HUES64 (cell line): ENCODE measurements around the gene PCSK9. TPM values are rescaled to one million over a fixed set of nuclear protein-coding genes. Genes with fewer than 3 reads are reported as not detected.

ENCODE experiments used
- H3K27ac ChIP-seq: 2 replicates; pipeline ENCODE4 v1.7.0; 2013; ENCODE audit warnings: low read depth, low read length, inconsistent platforms
- H3K27me3 ChIP-seq: 2 replicates; pipeline ENCODE4 v1.6.1; 2013; ENCODE audit warnings: mild to moderate bottlenecking, low read length; ENCODE audit not compliant: insufficient read depth
- H3K36me3 ChIP-seq: 2 replicates; pipeline ENCODE4 v1.6.1; 2013; ENCODE audit warnings: mild to moderate bottlenecking, low read length; ENCODE audit not compliant: insufficient read depth
- H3K4me1 ChIP-seq: 2 replicates; pipeline ENCODE4 v1.6.1; 2013; ENCODE audit warnings: mild to moderate bottlenecking, low read length, moderate library complexity; ENCODE audit not compliant: insufficient read depth
- H3K4me3 ChIP-seq: 2 replicates; pipeline ENCODE4 v1.5.1; 2013; ENCODE audit warnings: mild to moderate bottlenecking, low read length, moderate library complexity
- H3K9ac ChIP-seq: 2 replicates; pipeline ENCODE4 v1.6.1; 2013; ENCODE audit warnings: mild to moderate bottlenecking, low read depth, low read length
- H3K9me3 ChIP-seq: 2 replicates; pipeline ENCODE4 v1.6.1; 2013; ENCODE audit warnings: low read depth, low read length; ENCODE audit not compliant: insufficient read depth
- WGBS: fragments of 150-250, 120-280 bp; methylation state at CpG from one replicate; pipeline ENCODE4 v1.1.7; 2013; ENCODE audit warnings: missing lambda C conversion rate; 5-methylcytosine and 5-hydroxymethylcytosine counted together
- polyA plus RNA-seq, 2 experiments: library from polyadenylated mRNA; stranded (reverse); fragments of 50-300 nt; gene quantifications; one replicate each; pipeline ENCODE4 v1.2.3, GENCODE V29; 2013

The PCSK9 gene
- 19.2 TPM for polyA plus RNA-seq (2013, experiment 1 of 2)
- polyA plus RNA-seq (2013, experiment 2 of 2), result 20.7 TPM

DNA sequence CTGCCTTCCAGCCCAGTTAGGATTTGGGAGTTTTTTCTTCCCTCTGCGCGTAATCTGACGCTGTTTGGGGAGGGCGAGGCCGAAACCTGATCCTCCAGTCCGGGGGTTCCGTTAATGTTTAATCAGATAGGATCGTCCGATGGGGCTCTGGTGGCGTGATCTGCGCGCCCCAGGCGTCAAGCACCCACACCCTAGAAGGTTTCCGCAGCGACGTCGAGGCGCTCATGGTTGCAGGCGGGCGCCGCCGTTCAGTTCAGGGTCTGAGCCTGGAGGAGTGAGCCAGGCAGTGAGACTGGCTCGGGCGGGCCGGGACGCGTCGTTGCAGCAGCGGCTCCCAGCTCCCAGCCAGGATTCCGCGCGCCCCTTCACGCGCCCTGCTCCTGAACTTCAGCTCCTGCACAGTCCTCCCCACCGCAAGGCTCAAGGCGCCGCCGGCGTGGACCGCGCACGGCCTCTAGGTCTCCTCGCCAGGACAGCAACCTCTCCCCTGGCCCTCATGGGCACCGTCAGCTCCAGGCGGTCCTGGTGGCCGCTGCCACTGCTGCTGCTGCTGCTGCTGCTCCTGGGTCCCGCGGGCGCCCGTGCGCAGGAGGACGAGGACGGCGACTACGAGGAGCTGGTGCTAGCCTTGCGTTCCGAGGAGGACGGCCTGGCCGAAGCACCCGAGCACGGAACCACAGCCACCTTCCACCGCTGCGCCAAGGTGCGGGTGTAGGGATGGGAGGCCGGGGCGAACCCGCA is at the start of gene PCSK9:
Gene PCSK9 (plus strand): TSS at position 207 of the 741 bp plus-strand sequence. CDS start 290 bp downstream, at position 497.
- H3K27ac ChIP-seq, result no peak within 1 kb of the TSS
- no peaks in the 10 kb centered on the region for H3K4me1 ChIP-seq
- H3K27me3 ChIP-seq, result peaks cover 56% of the 10 kb centered on the region
- peak within 1 kb of the TSS; percentile 17 for H3K9ac ChIP-seq
- no peaks in the 10 kb centered on the region for H3K9me3 ChIP-seq
- H3K4me3 ChIP-seq, result peak within 1 kb of the TSS; percentile 54
- WGBS, result 50% methylated on average over 67 of the region's 67 CpGs
- H3K36me3 ChIP-seq, result 0 out of 2 replicates have a peak, but pooled peaks cover under 1% of the 10 kb centered on the region

DNA sequence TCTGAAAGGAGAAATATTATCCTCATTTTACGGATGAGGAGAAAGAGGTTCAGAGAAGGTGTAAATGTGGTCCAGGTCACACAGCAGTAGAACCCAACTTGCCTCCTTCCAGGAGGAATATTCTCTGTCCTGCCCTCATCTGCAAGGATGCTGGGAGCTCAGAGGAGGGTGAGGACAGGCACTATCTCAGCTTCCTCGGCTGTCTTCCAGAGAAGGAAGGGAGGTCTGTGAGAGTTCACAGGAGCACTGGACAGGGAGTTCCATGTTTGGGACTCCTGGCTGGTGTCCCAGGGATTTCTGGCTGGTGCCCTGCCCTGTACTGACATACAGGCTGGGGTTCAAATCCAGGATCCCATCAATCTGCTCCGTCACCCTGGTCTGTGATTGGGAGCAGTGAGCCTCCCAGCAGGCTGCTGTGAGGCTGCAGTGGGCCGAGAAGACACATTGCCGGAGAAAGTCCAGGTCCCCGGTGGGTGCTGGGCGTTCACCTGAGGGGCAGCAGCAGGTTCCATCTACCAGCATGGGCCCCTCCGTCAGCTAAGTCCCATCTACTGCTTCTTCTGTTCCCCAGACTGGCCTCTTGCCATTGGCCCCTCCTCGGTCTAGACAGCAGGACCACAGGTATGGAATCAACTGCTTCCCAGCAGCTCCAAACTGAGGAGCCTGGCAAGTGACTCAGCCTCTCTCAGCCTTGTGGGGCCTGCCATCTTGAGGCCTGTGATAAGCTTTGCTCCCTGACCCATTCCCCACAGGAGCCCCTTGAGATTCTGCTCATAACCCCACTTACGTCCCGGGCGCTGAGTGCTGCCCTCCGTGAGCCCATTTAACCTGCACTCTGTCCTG is 49.2 kb upstream of the PCSK9 start:
- Histone ChIP-seq H3K9me3 (no peaks in the 10 kb centered on the region), H3K4me3 (no peak overlapping the region), H3K27ac (no peak overlapping the region), H3K36me3 (no peaks in the 10 kb centered on the region), H3K27me3 (no peaks in the 10 kb centered on the region), H3K4me1 (peaks cover 12% of the 10 kb centered on the region), H3K9ac (no peak overlapping the region)
- 79% methylated on average over 12 of the region's 13 CpGs for WGBS

DNA sequence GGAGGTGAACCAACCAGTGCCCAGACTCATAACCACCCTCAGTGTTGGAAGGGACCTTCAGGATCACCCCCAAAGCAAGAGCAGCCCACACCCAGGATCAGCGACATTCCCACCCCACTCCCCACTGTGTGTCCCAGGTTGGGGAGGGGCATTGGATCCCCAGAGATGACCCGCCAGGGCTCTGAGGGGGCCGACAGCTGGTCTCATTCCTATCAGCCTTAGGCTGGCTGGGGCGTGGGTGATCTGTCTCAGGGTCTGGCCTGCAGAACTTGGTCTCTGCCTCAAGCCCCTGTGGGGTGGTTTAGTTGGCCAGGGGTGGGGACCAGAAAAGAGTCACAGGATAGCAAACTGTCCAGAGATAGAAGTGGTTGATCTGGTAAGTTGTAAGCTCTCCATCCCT is 48.4 kb upstream of the PCSK9 start:
- WGBS, result 72% methylated on average over 4 of the region's 4 CpGs
- H3K9me3 ChIP-seq, result no peaks in the 10 kb centered on the region
- H3K9ac ChIP-seq, result no peak overlapping the region
- H3K27ac ChIP-seq, result no peak overlapping the region
- no peaks in the 10 kb centered on the region for H3K36me3 ChIP-seq
- no peak overlapping the region for H3K4me3 ChIP-seq
- H3K4me1 ChIP-seq, result peaks cover 12% of the 10 kb centered on the region
- peaks cover 4% of the 10 kb centered on the region; the same call in 1 of the 2 replicates for H3K27me3 ChIP-seq

DNA sequence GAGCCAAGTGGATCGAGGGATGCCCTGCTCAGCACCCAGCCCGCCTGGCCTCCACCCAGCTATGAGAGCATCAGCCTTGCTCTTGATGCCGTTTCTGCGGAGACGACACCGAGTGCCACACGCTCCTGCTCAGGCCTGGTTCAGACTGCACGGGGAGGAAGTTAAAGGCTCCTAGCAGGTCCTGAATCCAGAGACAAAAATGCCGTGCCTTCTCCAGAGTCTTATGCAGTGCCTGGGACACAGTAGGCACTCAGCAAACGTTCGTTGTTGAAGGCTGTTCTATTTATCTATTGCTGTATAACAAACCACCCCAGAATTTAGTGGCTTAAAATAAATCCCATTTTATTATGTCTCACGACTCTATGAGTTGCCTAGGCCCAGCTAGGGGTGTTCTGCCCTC is 47.4 kb upstream of the PCSK9 start:
- Histone ChIP-seq H3K27ac (no peak overlapping the region), H3K4me3 (no peak overlapping the region), H3K27me3 (peaks cover 13% of the 10 kb centered on the region), H3K9ac (no peak overlapping the region), H3K4me1 (peaks cover 12% of the 10 kb centered on the region), H3K36me3 (no peaks in the 10 kb centered on the region), H3K9me3 (no peaks in the 10 kb centered on the region)
- 81% methylated on average over 12 of the region's 12 CpGs for WGBS

DNA sequence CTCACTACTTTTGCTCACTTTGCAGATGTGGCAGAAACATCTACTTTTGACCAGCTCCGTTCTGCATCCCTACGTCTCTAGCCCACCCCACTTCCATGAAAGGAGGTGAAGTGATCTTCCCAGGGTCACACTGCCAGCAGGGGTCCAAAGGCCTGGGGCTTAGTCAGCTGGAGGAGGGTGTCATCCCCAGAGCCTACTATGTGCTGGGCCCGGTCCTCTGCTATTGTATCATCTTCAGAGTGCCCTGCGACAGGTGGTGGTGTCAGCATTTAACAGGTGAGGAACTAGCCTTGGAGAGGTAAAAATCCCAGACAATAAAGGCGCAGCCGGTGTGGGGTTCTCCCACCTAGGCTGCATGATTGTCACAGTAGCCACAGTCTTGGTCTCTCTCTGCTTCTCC is 46.2 kb upstream of the PCSK9 start:
- Histone ChIP-seq H3K4me1 (peaks cover 20% of the 10 kb centered on the region), H3K27me3 (peaks cover 25% of the 10 kb centered on the region), H3K9me3 (no peaks in the 10 kb centered on the region), H3K9ac (no peak overlapping the region), H3K36me3 (no peaks in the 10 kb centered on the region), H3K4me3 (no peak overlapping the region), H3K27ac (no peak overlapping the region)
- 90% methylated on average over 6 of the region's 6 CpGs for WGBS

DNA sequence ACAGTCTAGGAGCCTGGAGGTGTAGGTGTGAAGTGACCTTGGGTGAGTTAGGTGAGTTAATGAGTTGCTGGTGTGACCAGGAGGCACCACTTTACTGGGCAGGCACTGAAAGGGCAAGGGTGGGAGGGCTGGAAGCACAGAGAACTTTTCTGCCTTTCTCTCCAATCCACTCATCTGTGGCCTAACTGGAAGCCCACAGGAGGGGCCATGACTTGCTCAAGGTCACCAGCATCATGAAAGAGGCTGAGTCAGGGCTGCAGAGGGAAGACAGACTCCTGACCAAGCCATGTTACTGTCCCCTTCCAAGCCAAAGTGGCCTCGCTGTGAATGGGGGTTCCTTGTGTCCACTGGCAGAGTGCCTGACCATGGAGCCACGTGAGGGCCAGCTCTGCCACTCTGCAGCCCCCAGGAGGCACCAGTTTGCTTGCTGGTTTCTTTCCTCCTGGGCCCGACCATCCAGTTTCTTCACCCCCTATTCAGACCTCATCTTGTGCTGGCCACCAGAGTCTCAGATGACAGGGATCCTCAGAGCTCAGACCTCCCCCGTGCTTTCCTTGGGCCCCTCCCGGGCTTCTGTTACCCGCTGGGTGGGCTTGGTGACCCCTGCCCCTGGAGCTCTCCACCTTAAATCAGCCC is 44.9 kb upstream of the PCSK9 start:
- no peak overlapping the region for H3K9ac ChIP-seq
- H3K9me3 ChIP-seq, result no peaks in the 10 kb centered on the region
- no peak overlapping the region for H3K4me3 ChIP-seq
- peaks cover 20% of the 10 kb centered on the region for H3K4me1 ChIP-seq
- H3K36me3 ChIP-seq, result no peaks in the 10 kb centered on the region
- H3K27ac ChIP-seq, result no peak overlapping the region
- WGBS, result 40% methylated on average over 6 of the region's 6 CpGs
- peaks cover 38% of the 10 kb centered on the region for H3K27me3 ChIP-seq

DNA sequence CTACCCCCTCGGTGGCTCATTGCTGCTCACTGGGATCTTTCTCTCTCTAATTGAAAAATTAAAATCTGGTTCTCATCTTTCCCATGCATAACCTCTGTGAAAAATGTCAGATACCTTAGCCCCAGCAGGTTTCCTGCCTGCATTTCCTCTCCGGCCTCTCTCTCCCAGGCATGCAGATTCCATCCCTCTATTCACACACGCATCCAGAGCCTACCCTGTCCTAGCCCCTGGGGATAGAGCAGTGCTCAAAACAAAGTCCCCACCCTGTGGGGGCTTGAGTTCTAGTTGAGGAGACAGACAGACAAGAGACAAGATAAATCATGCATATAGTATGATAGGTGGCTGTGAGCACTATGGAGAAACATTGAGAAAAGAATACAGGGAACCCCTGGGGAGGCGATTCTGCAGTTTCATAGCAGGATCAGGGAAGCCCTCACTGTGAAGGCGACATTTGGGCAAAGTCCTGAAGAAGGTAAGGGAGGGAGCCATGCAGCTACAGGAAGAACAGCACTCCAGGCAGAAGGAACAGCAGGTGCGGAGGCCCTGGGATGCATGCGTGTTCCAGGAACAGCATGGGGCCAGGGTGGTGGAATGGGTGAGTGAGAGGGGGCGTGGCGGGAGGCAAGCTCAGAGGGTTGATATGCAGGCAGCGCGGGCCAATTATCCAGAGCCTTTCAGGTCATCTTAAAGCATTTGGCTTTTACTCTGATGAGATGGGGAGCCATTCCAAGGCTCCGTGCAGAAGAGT is 44.2 kb upstream of the PCSK9 start:
- H3K27me3 ChIP-seq, result peaks cover 45% of the 10 kb centered on the region
- H3K27ac ChIP-seq, result no peak overlapping the region
- H3K4me1 ChIP-seq, result peaks cover 20% of the 10 kb centered on the region
- H3K36me3 ChIP-seq, result no peaks in the 10 kb centered on the region
- no peak overlapping the region for H3K4me3 ChIP-seq
- no peak overlapping the region for H3K9ac ChIP-seq
- H3K9me3 ChIP-seq, result no peaks in the 10 kb centered on the region
- WGBS, result 25% methylated on average over 12 of the region's 12 CpGs

GRCh38 chr1:54995835-54996234 is 43.5 kb upstream of the PCSK9 start:
- Histone ChIP-seq H3K27me3 (peaks cover 50% of the 10 kb centered on the region), H3K4me3 (no peak overlapping the region), H3K4me1 (peaks cover 20% of the 10 kb centered on the region), H3K9me3 (no peaks in the 10 kb centered on the region), H3K36me3 (no peaks in the 10 kb centered on the region), H3K27ac (no peak overlapping the region), H3K9ac (no peak overlapping the region)
- WGBS, result 81% methylated on average over 9 of the region's 9 CpGs

DNA sequence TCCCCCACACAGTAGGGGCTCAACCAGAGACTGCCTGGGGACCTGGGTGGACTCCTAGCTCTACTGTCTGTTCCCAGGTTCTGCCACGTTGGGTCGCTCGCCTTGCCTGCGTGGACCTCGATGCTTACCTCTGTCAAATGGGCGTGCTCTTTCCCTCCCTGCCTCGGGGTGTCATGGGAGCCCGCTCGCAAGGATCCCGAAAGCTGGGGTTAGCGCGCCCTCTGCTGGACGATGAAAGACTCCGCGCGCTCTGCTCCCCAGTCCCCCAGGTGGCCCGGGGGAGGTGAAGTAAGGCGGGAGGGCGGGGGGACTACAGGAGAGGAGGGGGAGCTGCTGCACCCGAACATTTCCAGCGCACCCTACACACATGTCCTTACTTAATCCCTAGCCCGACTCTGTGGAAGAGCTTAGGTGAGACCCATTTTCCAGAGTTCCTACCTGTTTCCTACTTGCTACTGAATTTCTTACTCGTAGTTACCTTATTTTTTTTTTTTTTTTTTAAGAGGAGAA is 42.9 kb upstream of the PCSK9 start:
- Histone ChIP-seq H3K9me3 (no peaks in the 10 kb centered on the region), H3K9ac (0 out of 2 replicates have a peak overlapping the region, but pooled peaks have one; percentile 17), H3K36me3 (no peaks in the 10 kb centered on the region), H3K27me3 (peaks cover 56% of the 10 kb centered on the region), H3K4me1 (peaks cover 20% of the 10 kb centered on the region), H3K27ac (no peak overlapping the region), H3K4me3 (peak overlapping the region; percentile 60)
- 4% methylated on average over 22 of the region's 23 CpGs for WGBS

DNA sequence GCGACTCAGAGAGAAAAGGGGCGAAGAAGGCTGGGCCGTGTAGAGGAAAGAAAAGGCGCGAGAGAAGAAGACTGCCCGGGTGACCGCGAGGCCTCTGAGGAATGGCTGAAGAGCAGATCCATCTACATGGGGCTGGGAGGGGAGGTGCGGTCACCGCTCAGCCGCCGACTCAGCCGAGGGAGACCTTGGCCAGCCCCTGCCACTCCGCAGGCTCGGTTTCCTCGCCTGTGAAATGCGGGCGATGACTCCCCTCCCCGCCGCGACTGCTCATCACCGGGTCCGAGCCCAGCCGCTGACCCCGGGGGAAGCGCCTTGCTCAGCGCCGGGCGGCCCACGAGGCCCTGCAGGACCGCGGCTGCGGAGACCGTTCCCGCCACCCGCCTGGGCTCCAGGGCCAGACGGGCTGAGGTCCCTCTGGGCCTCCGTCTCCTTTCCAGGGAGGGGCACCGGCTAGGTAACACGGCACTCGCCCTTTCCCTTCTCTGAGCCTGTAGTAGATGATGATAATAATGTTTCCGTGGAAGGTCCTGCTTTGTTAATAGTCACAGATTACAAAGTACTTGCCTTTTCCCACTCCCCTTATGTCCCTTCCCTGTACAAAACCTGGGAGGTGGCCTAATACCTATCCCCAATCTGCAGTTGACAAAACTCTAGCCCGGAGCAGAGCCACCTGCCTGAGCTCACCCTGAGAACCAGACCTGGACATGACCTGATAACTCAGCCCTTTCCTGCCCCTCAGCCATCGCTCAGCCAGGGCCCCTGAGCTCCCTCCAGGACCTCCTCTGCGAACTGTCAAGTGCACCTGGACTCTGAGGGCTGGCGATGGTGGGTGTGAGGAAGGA is 42.3 kb upstream of the PCSK9 start:
- Histone ChIP-seq H3K9ac (peak overlapping the region; percentile 17; the same call in 1 of the 2 replicates), H3K4me3 (peak overlapping the region; percentile 60), H3K9me3 (no peaks in the 10 kb centered on the region), H3K27me3 (peaks cover 63% of the 10 kb centered on the region), H3K27ac (no peak overlapping the region), H3K36me3 (no peaks in the 10 kb centered on the region), H3K4me1 (peaks cover 20% of the 10 kb centered on the region)
- 10% methylated on average over 46 of the region's 46 CpGs for WGBS
